ENCODE results near the gene MSH6.

DNA sequence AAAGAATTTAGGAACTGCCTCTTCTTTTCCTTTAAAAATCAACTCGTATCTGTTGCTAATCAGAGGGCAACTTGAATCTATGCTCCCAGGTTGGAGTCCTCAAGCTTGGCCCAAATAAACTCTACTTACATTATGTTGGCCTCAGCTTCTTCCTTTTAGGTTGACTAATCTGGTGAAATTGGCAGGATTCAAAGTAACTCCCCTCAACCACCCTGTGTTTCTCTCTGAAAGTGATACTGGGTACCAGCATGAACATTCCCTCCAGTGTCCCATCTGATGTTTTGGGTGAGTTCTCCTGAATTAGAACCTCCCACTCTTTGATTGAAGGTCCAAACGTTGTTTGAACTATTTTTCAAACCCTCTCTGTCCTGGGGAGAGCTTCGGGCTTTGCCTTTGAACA, 41.3 kb upstream of the MSH6 start:
- TF ChIP-seq POLR2A (IDR thresholded peaks at IDR 0.05; ENCODE audit: low read length): no peak
- TF ChIP-seq GATA1 (IDR thresholded peaks at IDR 0.05; ENCODE audit: low read depth, low read length): no peak

Data from erythroblast (primary cell).